ES-I3 (cell line): ENCODE results near the gene MBNL3.

Source experiments
- H3K36me3 ChIP-seq: 2 replicates; pipeline ENCODE4 v1.6.1; 2013; ENCODE audit warnings: mild to moderate bottlenecking, low read length, control low read depth, moderate library complexity; ENCODE audit not compliant: insufficient read depth
- H3K4me1 ChIP-seq: 2 replicates; pipeline ENCODE4 v1.6.1; 2013; ENCODE audit warnings: mild to moderate bottlenecking, control low read depth, low read length; ENCODE audit not compliant: insufficient read depth
- H3K9ac ChIP-seq: 2 replicates; pipeline ENCODE4 v1.6.1; 2013; ENCODE audit warnings: low read depth, mild to moderate bottlenecking, low read length, moderate library complexity
- H3K9me3 ChIP-seq: 2 replicates; pipeline ENCODE4 v1.6.1; 2013; ENCODE audit warnings: mild to moderate bottlenecking, low read length, moderate library complexity; ENCODE audit not compliant: control insufficient read depth, insufficient read depth

Gene MBNL3

DNA sequence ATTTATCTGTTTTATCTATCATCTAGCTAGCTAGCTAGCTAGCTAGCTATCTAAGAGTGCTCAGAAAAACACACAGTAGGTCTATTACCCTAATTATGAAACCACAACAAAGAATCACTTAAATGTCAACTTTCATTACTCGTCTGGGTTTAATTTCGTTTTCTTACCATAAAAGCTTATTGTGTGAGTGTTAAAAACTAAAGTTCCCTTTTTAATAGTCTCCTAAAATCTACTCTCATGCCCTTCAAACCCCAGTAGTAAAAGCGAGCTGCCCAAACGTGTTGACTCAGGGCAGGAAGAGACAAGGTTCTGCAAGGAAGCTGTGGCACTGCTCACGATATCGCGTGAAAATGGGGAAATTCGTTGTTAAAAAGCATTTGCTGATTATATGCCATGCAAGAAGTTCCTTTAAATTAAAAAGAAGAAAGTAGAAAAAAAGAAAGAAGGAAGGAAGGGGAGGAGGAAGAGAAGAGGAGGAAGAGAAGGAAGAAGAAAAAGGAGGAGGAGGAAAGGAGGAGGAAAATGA is 595 bp downstream of the MBNL3 start:
- Histone ChIP-seq H3K9me3 (no peaks in the 10 kb centered on the region), H3K4me1 (peaks cover 23% of the 10 kb centered on the region), H3K36me3 (no peaks in the 10 kb centered on the region), H3K9ac (peak overlapping the region; percentile 85; the same call in 1 of the 2 replicates)

DNA sequence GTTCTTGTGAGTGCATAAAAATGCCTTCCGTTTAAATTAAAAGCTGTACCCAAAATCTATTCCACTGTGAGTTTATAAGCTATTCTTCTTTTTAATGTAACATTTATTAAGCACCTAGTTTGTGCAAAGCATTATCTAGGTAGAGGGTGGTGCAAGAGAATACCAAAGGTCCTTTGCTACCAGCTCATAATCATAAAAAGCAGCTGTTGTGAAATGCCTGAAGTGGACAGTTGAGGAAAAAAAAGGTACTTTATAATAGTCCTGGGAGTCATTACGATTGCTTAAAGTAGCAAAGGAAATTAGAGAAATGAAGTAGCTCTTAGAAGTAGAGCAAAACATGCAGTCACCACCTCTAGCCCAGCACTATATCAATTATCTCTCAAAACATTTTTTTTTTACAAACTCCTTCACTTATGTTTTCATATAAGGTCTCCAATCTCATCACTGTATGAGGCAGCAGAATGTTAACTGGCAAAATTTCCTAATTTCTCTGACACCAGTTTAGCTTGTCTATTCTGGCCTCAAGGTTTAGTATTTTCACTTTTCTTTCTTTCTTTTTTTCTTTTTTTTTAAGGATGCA is 2.1 kb downstream of the MBNL3 start:
- H3K36me3 ChIP-seq, result no peaks in the 10 kb centered on the region
- peaks cover 34% of the 10 kb centered on the region for H3K4me1 ChIP-seq
- no peaks in the 10 kb centered on the region for H3K9me3 ChIP-seq
- no peak overlapping the region for H3K9ac ChIP-seq

DNA sequence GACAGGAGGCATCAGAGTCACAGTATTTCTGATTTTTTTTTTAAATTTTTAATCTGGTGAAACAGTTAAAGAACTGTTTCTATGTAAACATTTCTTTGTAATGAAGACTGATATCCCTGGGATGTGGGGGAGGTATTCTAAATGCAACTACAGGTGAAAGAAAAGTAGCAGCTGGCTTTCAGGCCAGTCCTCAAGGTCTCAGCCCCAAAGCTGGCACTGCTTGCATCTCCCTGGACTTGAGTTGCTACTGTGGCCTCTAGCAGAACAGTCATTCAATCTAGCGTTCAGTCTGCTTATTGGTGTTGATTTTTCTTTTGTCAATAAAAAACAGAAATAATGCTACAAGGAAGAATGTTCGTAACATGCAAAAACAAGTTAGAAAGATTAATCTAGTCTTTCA is 4.9 kb downstream of the MBNL3 start:
- Histone ChIP-seq H3K4me1 (peaks cover 42% of the 10 kb centered on the region), H3K36me3 (no peaks in the 10 kb centered on the region), H3K9ac (no peak overlapping the region), H3K9me3 (no peaks in the 10 kb centered on the region)

DNA sequence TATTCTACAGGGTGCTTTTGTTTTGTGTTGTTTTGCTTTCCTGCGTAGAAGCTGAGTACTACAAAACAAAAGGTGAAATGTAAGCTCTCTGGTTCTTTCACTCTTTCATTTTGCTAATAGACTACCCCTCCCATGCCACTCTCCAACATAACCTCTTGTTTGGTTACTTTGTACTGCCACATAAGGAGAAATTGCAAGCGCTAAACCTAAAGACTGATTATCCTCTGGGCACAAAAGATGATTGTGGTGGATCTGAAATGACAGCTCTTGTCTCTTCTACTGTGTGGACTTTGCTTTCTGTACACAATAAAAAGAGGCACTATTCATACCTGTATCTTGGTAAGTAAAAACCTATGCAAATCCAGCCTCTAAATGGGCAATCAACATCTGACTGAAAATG is 5.3 kb downstream of the MBNL3 start:
- Histone ChIP-seq H3K4me1 (peaks cover 42% of the 10 kb centered on the region), H3K9me3 (no peaks in the 10 kb centered on the region), H3K9ac (no peak overlapping the region), H3K36me3 (no peaks in the 10 kb centered on the region)

DNA sequence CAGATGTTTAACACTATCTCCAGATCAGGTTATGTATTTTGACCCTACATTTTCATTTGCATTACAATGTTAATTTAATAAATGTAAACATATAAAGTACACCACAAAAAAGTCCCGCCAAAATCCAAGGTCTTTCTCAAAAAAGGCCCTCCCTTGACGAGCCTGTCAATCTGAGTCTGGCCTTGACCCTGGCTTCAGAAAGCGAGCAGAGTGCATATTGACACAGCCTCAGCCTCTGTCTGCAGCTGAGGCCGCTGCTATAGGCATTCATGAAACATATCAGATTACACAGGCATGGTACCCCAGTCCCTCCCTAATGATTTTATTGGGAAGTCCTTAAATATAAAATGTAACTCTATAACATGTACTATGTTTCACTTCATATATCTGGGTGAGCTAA is 6.2 kb downstream of the MBNL3 start:
- Histone ChIP-seq H3K4me1 (peaks cover 43% of the 10 kb centered on the region), H3K9ac (no peak overlapping the region)

DNA sequence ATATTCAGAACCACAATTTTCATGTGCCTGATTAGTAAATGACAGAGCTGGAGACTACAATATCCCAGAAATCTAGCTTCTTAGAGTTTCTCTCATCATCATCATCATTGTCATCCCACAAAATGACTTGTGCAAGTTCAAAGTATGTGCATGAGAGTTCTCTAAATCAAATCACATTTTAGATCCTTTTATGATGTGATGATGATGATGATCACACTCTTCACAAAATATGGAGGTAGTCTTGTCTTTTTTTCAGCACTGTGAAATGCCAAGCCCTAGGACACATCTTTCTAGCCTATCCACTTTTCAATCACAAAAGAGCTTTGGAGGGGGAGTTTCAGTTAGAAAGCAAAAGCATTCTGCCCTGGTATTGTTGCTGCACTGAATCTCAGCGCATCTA is 7.4 kb downstream of the MBNL3 start:
- Histone ChIP-seq H3K9me3 (no peaks in the 10 kb centered on the region), H3K4me1 (peaks cover 47% of the 10 kb centered on the region), H3K9ac (no peak overlapping the region), H3K36me3 (no peaks in the 10 kb centered on the region)

More for the DNA sequence above, 6.2 kb downstream of the MBNL3 start:
- no peaks in the 10 kb centered on the region for H3K9me3 ChIP-seq
- no peaks in the 10 kb centered on the region for H3K36me3 ChIP-seq

DNA sequence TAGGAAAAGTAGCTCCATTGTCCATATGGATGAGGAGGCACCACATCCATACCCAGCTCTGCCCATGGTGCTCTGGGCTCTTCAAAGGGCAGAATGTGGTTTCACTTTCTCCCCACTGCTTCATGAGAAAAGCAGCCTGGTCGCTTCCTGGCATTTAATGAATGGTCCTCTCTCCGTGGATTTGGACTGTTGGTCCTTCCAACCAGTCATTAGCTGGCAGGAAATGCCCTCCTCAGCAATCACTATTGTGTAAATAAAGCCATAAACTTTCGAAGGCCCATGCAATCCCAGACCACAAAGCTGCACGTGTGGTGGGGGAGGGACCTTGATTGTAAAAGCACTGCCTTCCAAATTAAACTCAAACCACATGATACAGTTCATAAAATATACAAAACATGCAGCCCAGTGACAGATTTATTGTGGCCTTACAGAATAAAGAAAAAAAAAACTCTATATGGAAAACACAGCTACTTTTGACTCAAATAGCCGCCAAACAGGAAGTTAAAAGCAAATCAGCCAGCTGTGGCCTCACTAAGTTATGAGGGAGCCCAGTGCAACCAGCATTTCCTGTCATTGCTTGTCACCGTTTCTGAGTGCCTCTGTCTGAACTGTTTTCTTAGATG is 8.1 kb downstream of the MBNL3 start:
- Histone ChIP-seq H3K4me1 (peaks cover 47% of the 10 kb centered on the region), H3K36me3 (no peaks in the 10 kb centered on the region), H3K9ac (no peak overlapping the region), H3K9me3 (no peaks in the 10 kb centered on the region)

DNA sequence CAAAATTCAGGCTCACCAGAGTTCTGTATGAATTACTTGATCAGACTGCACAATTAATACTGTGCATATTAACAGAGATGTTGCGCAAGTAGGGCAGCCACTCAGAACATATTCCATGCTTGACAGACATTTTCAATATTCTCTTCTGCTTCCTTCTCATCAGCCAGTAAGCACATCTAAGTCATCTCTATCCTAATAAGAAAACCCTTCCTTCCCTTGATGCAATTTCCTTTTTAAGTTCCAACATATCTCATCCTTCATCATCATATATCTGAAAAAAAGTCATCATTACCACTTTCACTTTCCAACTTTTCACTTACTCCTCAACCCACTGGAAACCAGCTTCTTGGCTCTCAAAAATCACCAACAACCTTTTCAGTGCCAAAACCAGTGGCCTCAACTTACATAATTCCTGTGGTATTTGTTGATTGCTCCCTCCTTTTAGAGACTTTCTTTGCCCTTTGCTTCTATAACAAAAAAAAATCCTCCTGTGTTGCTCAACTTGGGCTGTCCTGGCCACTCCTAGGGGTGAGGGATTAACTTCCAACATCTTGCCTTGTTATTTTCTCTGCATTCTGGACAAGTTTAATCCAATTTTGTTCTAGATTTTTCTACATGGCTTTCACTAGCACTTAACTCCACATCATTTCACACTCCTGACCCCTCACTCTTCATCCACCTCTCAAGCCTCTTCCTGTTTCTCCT is 14.1 kb downstream of the MBNL3 start:
- no peak overlapping the region for H3K9ac ChIP-seq
- peaks cover 5% of the 10 kb centered on the region; the same call in 1 of the 2 replicates for H3K4me1 ChIP-seq
- H3K9me3 ChIP-seq, result no peaks in the 10 kb centered on the region
- no peaks in the 10 kb centered on the region for H3K36me3 ChIP-seq

DNA sequence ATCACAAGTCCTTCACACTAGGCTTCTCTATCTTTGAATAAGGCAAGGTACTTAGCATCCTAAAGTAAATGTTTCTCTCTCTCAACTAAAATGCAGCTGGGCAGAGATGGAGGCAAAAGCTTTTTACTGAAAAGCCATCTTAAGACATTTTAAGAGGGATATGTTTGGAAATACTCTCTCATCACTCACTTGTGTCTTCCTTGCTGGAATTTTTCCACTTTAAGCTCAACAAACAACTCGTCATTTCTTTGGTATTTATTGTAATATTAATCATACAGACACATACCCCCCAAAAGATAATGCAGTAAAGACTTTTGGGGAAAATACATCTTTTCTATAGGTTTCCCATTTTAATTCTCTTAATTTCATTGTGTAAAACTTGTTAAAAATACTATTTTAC is 16.4 kb downstream of the MBNL3 start:
- H3K36me3 ChIP-seq, result no peaks in the 10 kb centered on the region
- H3K9me3 ChIP-seq, result no peaks in the 10 kb centered on the region
- H3K9ac ChIP-seq, result no peak overlapping the region
- H3K4me1 ChIP-seq, result peaks cover 3% of the 10 kb centered on the region; the same call in 1 of the 2 replicates

DNA sequence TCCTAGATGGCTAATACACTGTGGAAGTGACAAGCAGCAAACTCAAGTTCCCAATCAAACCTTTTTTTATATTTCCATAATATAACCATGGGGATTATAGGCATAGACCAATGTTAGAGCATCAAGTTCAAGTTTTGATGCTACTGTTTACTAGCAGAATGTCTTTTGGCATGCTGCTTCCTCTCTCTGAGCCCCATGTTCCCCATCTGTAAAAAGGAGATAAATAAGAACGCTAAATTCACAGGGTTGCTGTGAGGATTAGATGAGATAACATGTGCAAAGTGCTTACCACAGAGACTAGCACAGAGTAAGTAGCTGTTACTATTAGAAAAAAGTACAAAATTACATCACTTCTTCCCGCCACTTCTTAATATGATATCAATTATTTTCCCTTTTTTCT is 18.0 kb downstream of the MBNL3 start:
- Histone ChIP-seq H3K9me3 (no peaks in the 10 kb centered on the region), H3K36me3 (no peaks in the 10 kb centered on the region), H3K4me1 (no peaks in the 10 kb centered on the region; the same call in 1 of the 2 replicates), H3K9ac (no peak overlapping the region)

DNA sequence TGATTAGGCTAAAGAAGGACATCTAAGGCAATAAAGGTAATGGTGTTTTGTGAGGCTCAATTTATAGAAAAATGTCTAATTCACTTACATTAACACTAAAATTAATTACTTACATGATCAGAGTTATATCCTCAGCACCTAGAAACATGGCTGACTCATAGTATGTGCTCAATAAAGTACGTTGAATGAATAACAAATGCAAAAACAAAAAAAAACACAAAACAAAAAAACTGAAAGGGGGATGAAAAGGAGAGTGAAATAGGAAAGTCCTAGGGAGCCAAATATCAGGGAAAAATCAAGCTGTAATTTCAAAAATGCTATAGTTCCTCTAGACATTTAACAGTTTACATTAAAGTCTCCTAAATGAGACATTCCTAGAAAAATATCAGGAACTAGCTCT is 18.7 kb downstream of the MBNL3 start:
- no peaks in the 10 kb centered on the region; the same call in 1 of the 2 replicates for H3K4me1 ChIP-seq
- no peaks in the 10 kb centered on the region for H3K9me3 ChIP-seq
- H3K36me3 ChIP-seq, result no peaks in the 10 kb centered on the region
- H3K9ac ChIP-seq, result no peak overlapping the region

DNA sequence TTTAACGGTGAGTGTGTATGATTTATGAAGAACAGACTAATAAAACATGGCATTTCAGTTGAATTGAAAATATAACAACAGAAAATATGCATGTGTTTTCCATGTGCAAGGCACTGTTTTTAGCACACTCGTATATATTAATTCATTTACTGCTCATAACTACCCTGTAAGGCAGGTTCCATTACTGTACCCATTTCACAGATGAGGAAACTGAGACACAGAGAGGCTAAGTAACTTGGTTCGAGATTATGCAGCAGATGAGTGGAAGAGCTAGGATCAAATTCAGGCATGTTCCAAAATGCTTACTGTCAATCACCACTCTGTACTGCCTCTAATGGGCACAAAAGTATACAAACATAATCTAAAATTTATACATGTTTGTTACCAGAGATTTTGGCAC is 20.4 kb downstream of the MBNL3 start:
- Histone ChIP-seq H3K9ac (no peak overlapping the region), H3K4me1 (no peaks in the 10 kb centered on the region; the same call in 1 of the 2 replicates), H3K9me3 (no peaks in the 10 kb centered on the region), H3K36me3 (no peaks in the 10 kb centered on the region)

DNA sequence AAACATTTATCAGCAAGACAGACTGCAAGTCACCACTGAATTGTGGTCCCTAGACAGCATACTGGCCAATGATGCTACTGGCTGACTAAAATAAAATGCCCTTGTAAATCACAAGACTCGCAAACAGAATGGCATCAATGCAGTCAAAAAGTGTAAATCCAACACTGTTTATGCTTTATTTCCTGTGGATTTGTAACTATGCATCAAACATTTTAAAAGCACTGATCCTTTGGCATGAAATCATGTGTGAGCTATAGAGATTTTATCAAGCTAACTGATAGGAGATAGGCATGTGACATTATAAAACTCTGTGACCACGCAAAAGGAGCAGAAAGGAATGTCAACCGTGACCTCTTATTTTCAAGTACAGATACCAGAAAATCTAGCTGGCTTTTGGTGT is 20.8 kb downstream of the MBNL3 start:
- H3K36me3 ChIP-seq, result no peaks in the 10 kb centered on the region
- no peaks in the 10 kb centered on the region; the same call in 1 of the 2 replicates for H3K4me1 ChIP-seq
- no peaks in the 10 kb centered on the region for H3K9me3 ChIP-seq
- no peak overlapping the region for H3K9ac ChIP-seq

DNA sequence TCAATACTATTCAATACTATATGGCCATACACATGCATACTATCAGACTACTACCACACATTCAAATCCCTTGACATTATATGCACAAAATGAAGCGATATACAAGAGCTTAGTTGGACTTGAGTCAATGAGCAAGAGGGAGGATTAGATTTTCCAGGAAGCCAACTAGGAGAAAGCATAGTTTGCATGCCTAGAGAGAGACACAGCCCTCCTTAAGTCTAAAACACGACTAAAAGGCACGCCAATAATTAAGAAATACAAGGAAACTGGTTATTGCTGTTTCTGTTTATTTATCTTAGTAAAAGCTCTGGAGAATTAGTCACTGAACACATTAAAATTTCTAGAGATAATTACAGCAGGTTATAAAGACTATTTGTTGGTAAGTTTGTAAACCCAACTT is 21.8 kb downstream of the MBNL3 start:
- Histone ChIP-seq H3K4me1 (no peaks in the 10 kb centered on the region; the same call in 1 of the 2 replicates), H3K9ac (no peak overlapping the region), H3K36me3 (no peaks in the 10 kb centered on the region), H3K9me3 (no peaks in the 10 kb centered on the region)

DNA sequence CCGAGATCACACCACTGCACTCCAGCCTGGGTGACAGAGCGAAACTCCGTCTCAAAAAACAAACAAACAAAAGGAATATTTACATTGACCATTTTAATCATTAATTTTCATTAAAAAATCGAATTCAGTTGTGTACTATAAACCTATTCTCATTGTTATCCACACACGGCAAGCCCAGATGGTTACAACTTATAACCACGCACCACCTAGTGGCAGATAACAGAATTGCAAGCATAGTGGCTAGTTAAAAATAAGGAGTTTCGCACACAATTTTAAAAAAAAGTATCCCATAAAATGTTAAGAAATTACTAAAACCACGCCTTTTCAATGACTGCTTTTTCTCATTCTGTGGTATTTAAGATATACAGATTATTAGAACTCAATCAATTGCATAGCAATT is 25.4 kb downstream of the MBNL3 start:
- no peaks in the 10 kb centered on the region for H3K36me3 ChIP-seq
- H3K9ac ChIP-seq, result no peak overlapping the region
- no peaks in the 10 kb centered on the region for H3K9me3 ChIP-seq
- no peaks in the 10 kb centered on the region for H3K4me1 ChIP-seq
